Trophoblast cell (in vitro differentiated cells and primary cell): ENCODE results near the gene TBC1D22A.

Source experiments
- DNase-seq, 2 donors: peaks; one replicate each; pipeline ENCODE4 v3.0.0-alpha.2; 2016
- H2AFZ ChIP-seq: 2 replicates; pipeline ENCODE4 v1.6.1; 2013; ENCODE audit warnings: low read length, moderate library complexity, mild to moderate bottlenecking; ENCODE audit not compliant: insufficient read depth, poor library complexity
- H2AK5ac ChIP-seq: 2 replicates; pipeline ENCODE4 v1.6.1; 2013; ENCODE audit warnings: mild to moderate bottlenecking, low read length
- H2BK120ac ChIP-seq: 2 replicates; pipeline ENCODE4 v1.6.1; 2013; ENCODE audit warnings: low read length, mild to moderate bottlenecking, moderate library complexity; ENCODE audit not compliant: insufficient read depth, poor library complexity
- H2BK12ac ChIP-seq: 2 replicates; pipeline ENCODE4 v1.6.1; 2013; ENCODE audit warnings: mild to moderate bottlenecking, low read length, moderate library complexity
- H2BK5ac ChIP-seq: 2 replicates; pipeline ENCODE4 v1.6.1; 2013; ENCODE audit warnings: low read length, low read depth, moderate library complexity, mild to moderate bottlenecking; ENCODE audit not compliant: poor library complexity
- H3K14ac ChIP-seq: 2 replicates; pipeline ENCODE4 v1.6.1; 2013; ENCODE audit warnings: mild to moderate bottlenecking, low read length
- H3K18ac ChIP-seq: 2 replicates; pipeline ENCODE4 v1.6.1; 2013; ENCODE audit warnings: mild to moderate bottlenecking, low read length
- H3K23ac ChIP-seq: 2 replicates; pipeline ENCODE4 v1.6.1; 2013; ENCODE audit warnings: low read length
- H3K27ac ChIP-seq: 2 replicates; pipeline ENCODE4 v1.5.1; 2013; ENCODE audit warnings: low read depth, mild to moderate bottlenecking, inconsistent platforms, low read length, moderate library complexity
- H3K27me3 ChIP-seq: 2 replicates; pipeline ENCODE4 v1.6.1; 2013; ENCODE audit warnings: inconsistent platforms, mild to moderate bottlenecking, low read length, moderate library complexity; ENCODE audit not compliant: insufficient read depth
- H3K36me3 ChIP-seq, 2 experiments: 1 replicate in 1 of 2; 2 replicates in 1 of 2; pipeline ENCODE4 v1.6.1; 2013; ENCODE audit warnings: low read length in 2 of 2, mild to moderate bottlenecking in 2 of 2, moderate library complexity in 1 of 2; ENCODE audit not compliant: insufficient read depth in 2 of 2, control insufficient read depth in 1 of 2
- H3K4ac ChIP-seq: 2 replicates; pipeline ENCODE4 v1.6.1; 2013; ENCODE audit warnings: low read depth, mild to moderate bottlenecking, low read length, moderate library complexity
- H3K4me1 ChIP-seq, 2 experiments: 1 replicate in 1 of 2; 2 replicates in 1 of 2; pipeline ENCODE4 v1.6.1; 2013; ENCODE audit warnings: low read length in 2 of 2, mild to moderate bottlenecking in 2 of 2, moderate library complexity in 1 of 2; ENCODE audit not compliant: insufficient read depth in 2 of 2, control insufficient read depth in 1 of 2
- H3K4me2 ChIP-seq: 2 replicates; pipeline ENCODE4 v1.6.1; 2013; ENCODE audit warnings: inconsistent platforms, mild to moderate bottlenecking, low read length, moderate library complexity
- H3K4me3 ChIP-seq: 2 replicates; pipeline ENCODE4 v1.5.1; 2013; ENCODE audit warnings: mild to moderate bottlenecking, low read depth, low read length, inconsistent platforms
- H3K79me1 ChIP-seq: one replicate; pipeline ENCODE4 v1.6.1; 2013; ENCODE audit warnings: low read length
- H3K79me2 ChIP-seq: 2 replicates; pipeline ENCODE4 v1.6.1; 2013; ENCODE audit warnings: low read length, mild to moderate bottlenecking; ENCODE audit not compliant: control insufficient read depth, insufficient read depth, poor library complexity
- H3K9ac ChIP-seq: 2 replicates; pipeline ENCODE4 v1.6.1; 2013; ENCODE audit warnings: mild to moderate bottlenecking, low read length
- H3K9me3 ChIP-seq: 2 replicates; pipeline ENCODE4 v1.6.1; 2013; ENCODE audit warnings: low read depth, mild to moderate bottlenecking, control low read depth, inconsistent platforms, low read length; ENCODE audit not compliant: insufficient read depth
- H4K12ac ChIP-seq: 2 replicates; pipeline ENCODE4 v1.6.1; 2013; ENCODE audit warnings: low read depth, mild to moderate bottlenecking, low read length, moderate library complexity
- H4K8ac ChIP-seq: 2 replicates; pipeline ENCODE4 v1.6.1; 2013; ENCODE audit warnings: low read depth, mild to moderate bottlenecking, low read length, moderate library complexity
- H4K91ac ChIP-seq: one replicate; pipeline ENCODE4 v1.6.1; 2013; ENCODE audit warnings: low read depth, mild to moderate bottlenecking, low read length, moderate library complexity
- WGBS: extraction: QIAGEN DNeasy Blood & Tissue Kit; methylation state at CpG from one replicate; pipeline ENCODE4 v1.1.7; 2013; ENCODE audit warnings: missing lambda C conversion rate; ENCODE audit not compliant: insufficient read length, insufficient coverage; ENCODE audit errors: extremely low coverage; 5-methylcytosine and 5-hydroxymethylcytosine counted together

The TBC1D22A gene

GRCh38 chr22:47035425-47035881 is 273.0 kb downstream of the TBC1D22A start:
- Histone ChIP-seq H3K79me2 (no peaks in the 10 kb centered on the region), H2AFZ (no peak overlapping the region), H2BK5ac (no peak overlapping the region), H3K14ac (no peak overlapping the region), H3K4me3 (no peak overlapping the region), H3K4me2 (no peak overlapping the region), H3K9me3 (peaks cover 2% of the 10 kb centered on the region), H3K9ac (no peak overlapping the region), H3K79me1 (no peaks in the 10 kb centered on the region), H4K91ac (no peak overlapping the region), H4K8ac (no peak overlapping the region), H2BK120ac (no peak overlapping the region), H3K18ac (no peak overlapping the region), H4K12ac (no peak overlapping the region), H3K27ac (no peak overlapping the region), H3K36me3 (no peaks in the 10 kb centered on the region), H3K4me1 (peaks cover 3% of the 10 kb centered on the region in 2 experiments), H3K27me3 (no peaks in the 10 kb centered on the region), H3K23ac (no peak overlapping the region), H3K4ac (no peak overlapping the region), H2AK5ac (no peak overlapping the region), H2BK12ac (no peak overlapping the region)
- DNase-seq: no peak
- WGBS: no CpG with 5 or more reads among the region's 11 CpGs

- no CpG with 5 or more reads among the region's 10 CpGs for WGBS
These were observed 273.9 kb downstream of the TBC1D22A start for GRCh38 chr22:47036352-47036751.

GRCh38 chr22:47036936-47037485 is 274.6 kb downstream of the TBC1D22A start:
- no peak for DNase-seq
- Histone ChIP-seq H3K4me2 (no peak overlapping the region), H3K36me3 (no peaks in the 10 kb centered on the region), H3K18ac (no peak overlapping the region), H4K8ac (no peak overlapping the region), H3K9me3 (peaks cover 2% of the 10 kb centered on the region), H3K4ac (no peak overlapping the region), H3K9ac (no peak overlapping the region), H2BK5ac (no peak overlapping the region), H3K4me1 (peaks cover 3% of the 10 kb centered on the region in 2 experiments), H3K4me3 (no peak overlapping the region), H3K79me2 (no peaks in the 10 kb centered on the region), H3K27me3 (no peaks in the 10 kb centered on the region), H2AK5ac (no peak overlapping the region), H4K91ac (no peak overlapping the region), H2BK12ac (no peak overlapping the region), H4K12ac (no peak overlapping the region), H3K27ac (no peak overlapping the region), H2AFZ (no peak overlapping the region), H3K14ac (no peak overlapping the region), H2BK120ac (no peak overlapping the region), H3K79me1 (no peaks in the 10 kb centered on the region), H3K23ac (no peak overlapping the region)
- no CpG with 5 or more reads among the region's 20 CpGs for WGBS

More at GRCh38 chr22:47036352-47036751, 273.9 kb downstream of the TBC1D22A start:
- Histone ChIP-seq H3K4ac (no peak overlapping the region), H4K8ac (no peak overlapping the region), H4K12ac (no peak overlapping the region), H2AFZ (no peak overlapping the region), H3K36me3 (no peaks in the 10 kb centered on the region), H3K14ac (no peak overlapping the region), H2BK12ac (no peak overlapping the region), H3K23ac (no peak overlapping the region), H3K4me3 (no peak overlapping the region), H4K91ac (no peak overlapping the region), H3K9me3 (peaks cover 2% of the 10 kb centered on the region), H2AK5ac (no peak overlapping the region), H3K27ac (no peak overlapping the region), H3K18ac (no peak overlapping the region), H3K79me2 (no peaks in the 10 kb centered on the region), H3K4me2 (no peak overlapping the region), H3K27me3 (no peaks in the 10 kb centered on the region), H2BK120ac (no peak overlapping the region), H2BK5ac (no peak overlapping the region), H3K79me1 (no peaks in the 10 kb centered on the region), H3K9ac (no peak overlapping the region), H3K4me1 (peaks cover 3% of the 10 kb centered on the region in 2 experiments)
- DNase-seq: no peak

GRCh38 chr22:47038206-47038835 is 275.9 kb downstream of the TBC1D22A start:
- Histone ChIP-seq H3K79me1 (no peaks in the 10 kb centered on the region), H3K27me3 (no peaks in the 10 kb centered on the region), H2AFZ (no peak overlapping the region), H3K79me2 (no peaks in the 10 kb centered on the region), H3K4ac (no peak overlapping the region), H2BK5ac (no peak overlapping the region), H4K8ac (no peak overlapping the region), H3K23ac (no peak overlapping the region), H3K14ac (no peak overlapping the region), H2AK5ac (no peak overlapping the region), H3K4me1 (peaks cover 3% of the 10 kb centered on the region in 2 experiments), H3K9ac (no peak overlapping the region), H3K9me3 (peaks cover 2% of the 10 kb centered on the region), H4K91ac (no peak overlapping the region), H3K36me3 (no peaks in the 10 kb centered on the region), H3K18ac (no peak overlapping the region), H4K12ac (no peak overlapping the region), H3K4me2 (no peak overlapping the region), H2BK12ac (no peak overlapping the region), H2BK120ac (no peak overlapping the region), H3K27ac (no peak overlapping the region), H3K4me3 (no peak overlapping the region)
- no CpG with 5 or more reads among the region's 18 CpGs for WGBS
- DNase-seq: no peak
